DND-41 (cell line): ENCODE data around the gene DTX1.

Experiments
- ATAC-seq: fragments of 200-7000 bp; cut with Tn5 transposase; 3 replicates; pipeline ENCODE4 v1.9.1; 2021; ENCODE audit warnings: low read depth; ENCODE audit not compliant: insufficient read depth
- DNase-seq: peaks from one replicate; pipeline ENCODE4 v3.0.0-alpha.2; 2020
- H2AFZ ChIP-seq: 2 replicates; pipeline ENCODE4 v1.6.0; 2012; ENCODE audit warnings: low read depth, low read length
- H3K27ac ChIP-seq: 2 replicates; pipeline ENCODE4 v1.5.1; 2012; ENCODE audit warnings: low read length, inconsistent platforms
- H3K27me3 ChIP-seq: fragments of 200-600 bp; sonication (generic); 2 replicates; pipeline ENCODE4 v1.6.0; 2012; ENCODE audit warnings: low read length, mild to moderate bottlenecking, inconsistent platforms; ENCODE audit not compliant: insufficient read depth, poor library complexity
- H3K36me3 ChIP-seq: 2 replicates; pipeline ENCODE4 v1.5.1; 2012; ENCODE audit warnings: low read length, inconsistent platforms; ENCODE audit not compliant: insufficient read depth
- H3K4me1 ChIP-seq: 2 replicates; pipeline ENCODE4 v1.5.1; 2012; ENCODE audit warnings: mild to moderate bottlenecking, low read length; ENCODE audit not compliant: insufficient read depth
- H3K4me2 ChIP-seq: 2 replicates; pipeline ENCODE4 v1.6.0; 2012; ENCODE audit warnings: mild to moderate bottlenecking, moderate library complexity, low read length, inconsistent platforms; ENCODE audit not compliant: insufficient read depth
- H3K4me3 ChIP-seq, 2 experiments: fragments of 200-600 bp in 1 of 2; shearing (Covaris generic) in 1 of 2; 2 replicates each; pipeline ENCODE4 v1.5.1; 2012 to 2016; ENCODE audit warnings: inconsistent platforms in 2 of 2, low read length in 2 of 2, mild to moderate bottlenecking in 2 of 2, low read depth in 1 of 2, moderate library complexity in 1 of 2
- H3K79me2 ChIP-seq: 2 replicates; pipeline ENCODE4 v1.6.0; 2012; ENCODE audit warnings: low read length, inconsistent platforms; ENCODE audit not compliant: insufficient read depth
- H3K9ac ChIP-seq: 2 replicates; pipeline ENCODE4 v1.6.0; 2012; ENCODE audit warnings: low read depth, mild to moderate bottlenecking, inconsistent platforms, low read length, moderate library complexity
- H3K9me3 ChIP-seq: 2 replicates; pipeline ENCODE4 v1.5.1; 2012; ENCODE audit warnings: low read length, moderate library complexity, mild to moderate bottlenecking, inconsistent platforms; ENCODE audit not compliant: insufficient read depth, severe bottlenecking
- H4K20me1 ChIP-seq: 2 replicates; pipeline ENCODE4 v1.6.0; 2012; ENCODE audit warnings: low read length; ENCODE audit not compliant: insufficient read depth
- CTCF ChIP-seq: IDR thresholded peaks from 2 replicates; pipeline ENCODE4 v1.5.1; 2012; ENCODE audit warnings: borderline replicate concordance, low read length, moderate library complexity, mild to moderate bottlenecking; ENCODE audit not compliant: poor library complexity, severe bottlenecking; ENCODE audit errors: extremely low read depth
- EZH2 ChIP-seq: IDR thresholded peaks from 3 replicates; pipeline ENCODE4 v1.6.1; 2012; ENCODE audit warnings: borderline replicate concordance, low read depth, mild to moderate bottlenecking, moderate library complexity, low read length, inconsistent platforms; ENCODE audit not compliant: severe bottlenecking

DTX1 gene

GRCh38 chr12:113049976-113050742 lies 6.4 kb upstream of the DTX1 start:
- H3K9me3 ChIP-seq: no peaks in the 10 kb centered on the region
- no peaks in the 10 kb centered on the region for H3K36me3 ChIP-seq
- TF ChIP-seq CTCF (no peak), EZH2 (no peak)
- DNase-seq: no peak
- H2AFZ ChIP-seq: no peak overlapping the region
- H3K27me3 ChIP-seq: no peaks in the 10 kb centered on the region
- H4K20me1 ChIP-seq: no peaks in the 10 kb centered on the region
- no peak overlapping the region for H3K4me3 ChIP-seq
- peaks cover 71% of the 10 kb centered on the region for H3K4me1 ChIP-seq
- peak overlapping the region; percentile 97 for H3K27ac ChIP-seq
- ATAC-seq: no peak
- peaks cover 53% of the 10 kb centered on the region for H3K79me2 ChIP-seq
- peak overlapping the region; percentile 39; the same call in 1 of the 2 replicates for H3K9ac ChIP-seq
- H3K4me2 ChIP-seq: no peak overlapping the region

- Histone ChIP-seq H3K27ac (peak overlapping the region; percentile 97), H3K4me2 (no peak overlapping the region)
Measured at GRCh38 chr12:113050795-113051194, 5.7 kb upstream of the DTX1 start.

GRCh38 chr12:113051759-113052158 lies 4.8 kb upstream of the DTX1 start:
- DNase-seq: no peak
- peak overlapping the region in 1 of 2 experiments; percentile 31; a peak in 1 of 4 replicates for H3K4me3 ChIP-seq
- H2AFZ ChIP-seq: no peak overlapping the region
- H3K27ac ChIP-seq: peak overlapping the region; percentile 97
- H3K36me3 ChIP-seq: no peaks in the 10 kb centered on the region; the same call in 1 of the 2 replicates
- H3K9ac ChIP-seq: peak overlapping the region; percentile 43
- H3K9me3 ChIP-seq: no peaks in the 10 kb centered on the region
- H3K4me2 ChIP-seq: peak overlapping the region; percentile 52
- TF ChIP-seq EZH2: no peak
- TF ChIP-seq CTCF: no peak
- ATAC-seq: no peak
- peaks cover 69% of the 10 kb centered on the region for H3K79me2 ChIP-seq
- H3K27me3 ChIP-seq: no peaks in the 10 kb centered on the region
- H4K20me1 ChIP-seq: no peaks in the 10 kb centered on the region
- peaks cover 83% of the 10 kb centered on the region for H3K4me1 ChIP-seq

More at GRCh38 chr12:113050795-113051194, 5.7 kb upstream of the DTX1 start:
- H4K20me1 ChIP-seq: no peaks in the 10 kb centered on the region
- H3K9me3 ChIP-seq: no peaks in the 10 kb centered on the region
- no peak overlapping the region for H3K9ac ChIP-seq
- ATAC-seq (no peak), DNase-seq (no peak)
- no peaks in the 10 kb centered on the region for H3K36me3 ChIP-seq
- H3K27me3 ChIP-seq: no peaks in the 10 kb centered on the region
- peaks cover 59% of the 10 kb centered on the region for H3K79me2 ChIP-seq
- peaks cover 77% of the 10 kb centered on the region for H3K4me1 ChIP-seq
- no peak for TF ChIP-seq CTCF
- no peak for TF ChIP-seq EZH2
- H2AFZ ChIP-seq: no peak overlapping the region
- no peak overlapping the region for H3K4me3 ChIP-seq
